Astrocyte (in vitro differentiated cells and primary cell): ENCODE measurements around the gene IFNAR1. TPM values are rescaled to one million over a fixed set of nuclear protein-coding genes. Genes with fewer than 3 reads are reported as not detected.

ENCODE experiments used
- DNase-seq: peaks from one replicate; pipeline ENCODE4 v3.0.0-alpha.2; 2010; ENCODE audit warnings: low read depth
- FAIRE-seq: peaks from 2 replicates; lab custom pipeline; 2011; peaks lifted over from hg19 to GRCh38; lab: Jason Lieb, UNC
- H2AFZ ChIP-seq: 2 replicates; pipeline ENCODE4 v1.6.0; 2012; ENCODE audit warnings: low read depth, low read length, inconsistent platforms
- H3K27ac ChIP-seq: 2 replicates; pipeline ENCODE4 v1.5.1; 2011; ENCODE audit warnings: low read depth, low read length, inconsistent platforms
- H3K27me3 ChIP-seq: 2 replicates; pipeline ENCODE4 v1.6.0; 2011; ENCODE audit warnings: low read length, inconsistent platforms; ENCODE audit not compliant: insufficient read depth
- H3K36me3 ChIP-seq: 2 replicates; pipeline ENCODE4 v1.5.1; 2011; ENCODE audit warnings: low read length, inconsistent platforms; ENCODE audit not compliant: insufficient read depth
- H3K4me1 ChIP-seq: 2 replicates; pipeline ENCODE4 v1.5.1; 2011; ENCODE audit warnings: low read length, inconsistent platforms; ENCODE audit not compliant: insufficient read depth
- H3K4me2 ChIP-seq: 2 replicates; pipeline ENCODE4 v1.6.0; 2012; ENCODE audit warnings: low read length, inconsistent platforms
- H3K4me3 ChIP-seq: 2 replicates; pipeline ENCODE4 v1.5.1; 2011; ENCODE audit warnings: low read depth, mild to moderate bottlenecking, low read length, inconsistent platforms; ENCODE audit not compliant: insufficient read depth
- H3K79me2 ChIP-seq: 2 replicates; pipeline ENCODE4 v1.6.0; 2012; ENCODE audit warnings: mild to moderate bottlenecking, low read length, inconsistent platforms; ENCODE audit not compliant: insufficient read depth
- H3K9ac ChIP-seq: 2 replicates; pipeline ENCODE4 v1.6.0; 2012; ENCODE audit warnings: mild to moderate bottlenecking, low read length, inconsistent platforms
- H3K9me3 ChIP-seq: 2 replicates; pipeline ENCODE4 v1.5.1; 2012; ENCODE audit warnings: low read depth, mild to moderate bottlenecking, low read length, inconsistent platforms; ENCODE audit not compliant: insufficient read depth
- H4K20me1 ChIP-seq: 2 replicates; pipeline ENCODE4 v1.6.0; 2012; ENCODE audit warnings: low read length, inconsistent platforms; ENCODE audit not compliant: insufficient read depth
- H3K27ac Mint-ChIP-seq: one replicate; pipeline ENCODE4 v1.8.0; 2021; ENCODE audit warnings: mild to moderate bottlenecking, mixed read lengths; ENCODE audit not compliant: unreplicated experiment
- H3K27me3 Mint-ChIP-seq: one replicate; pipeline ENCODE4 v1.8.0; 2021; ENCODE audit warnings: low read depth, mixed read lengths; ENCODE audit not compliant: unreplicated experiment
- H3K36me3 Mint-ChIP-seq: one replicate; pipeline ENCODE4 v1.8.0; 2021; ENCODE audit warnings: low read depth, mixed read lengths; ENCODE audit not compliant: unreplicated experiment
- H3K4me1 Mint-ChIP-seq: one replicate; pipeline ENCODE4 v1.8.0; 2021; ENCODE audit warnings: low read depth, mixed read lengths; ENCODE audit not compliant: unreplicated experiment
- H3K4me3 Mint-ChIP-seq: one replicate; pipeline ENCODE4 v1.8.0; 2021; ENCODE audit warnings: mild to moderate bottlenecking, moderate library complexity, mixed read lengths; ENCODE audit not compliant: unreplicated experiment
- H3K9me3 Mint-ChIP-seq: one replicate; pipeline ENCODE4 v1.8.0; 2021; ENCODE audit warnings: mild to moderate bottlenecking, mixed read lengths; ENCODE audit not compliant: unreplicated experiment
- EZH2 ChIP-seq: IDR thresholded peaks from 2 replicates; pipeline ENCODE4 v1.6.1; 2012; ENCODE audit warnings: mild to moderate bottlenecking, low read length, inconsistent platforms; ENCODE audit not compliant: insufficient read depth
- total RNA-seq: library from RNA; stranded (reverse); gene quantifications from 2 replicates; pipeline ENCODE4 v1.2.1, GENCODE V29; 2021
- TF ChIP-seq, protein P1 (sequence below): IDR thresholded peaks from 2 replicates; pipeline ENCODE4 v1.5.1; 2011; ENCODE audit warnings: low read depth, mild to moderate bottlenecking, inconsistent platforms, low read length, moderate library complexity; ENCODE audit not compliant: insufficient read depth

The IFNAR1 gene
- total RNA-seq, 1 donor from 2014 or later: 44.0 TPM

DNA sequence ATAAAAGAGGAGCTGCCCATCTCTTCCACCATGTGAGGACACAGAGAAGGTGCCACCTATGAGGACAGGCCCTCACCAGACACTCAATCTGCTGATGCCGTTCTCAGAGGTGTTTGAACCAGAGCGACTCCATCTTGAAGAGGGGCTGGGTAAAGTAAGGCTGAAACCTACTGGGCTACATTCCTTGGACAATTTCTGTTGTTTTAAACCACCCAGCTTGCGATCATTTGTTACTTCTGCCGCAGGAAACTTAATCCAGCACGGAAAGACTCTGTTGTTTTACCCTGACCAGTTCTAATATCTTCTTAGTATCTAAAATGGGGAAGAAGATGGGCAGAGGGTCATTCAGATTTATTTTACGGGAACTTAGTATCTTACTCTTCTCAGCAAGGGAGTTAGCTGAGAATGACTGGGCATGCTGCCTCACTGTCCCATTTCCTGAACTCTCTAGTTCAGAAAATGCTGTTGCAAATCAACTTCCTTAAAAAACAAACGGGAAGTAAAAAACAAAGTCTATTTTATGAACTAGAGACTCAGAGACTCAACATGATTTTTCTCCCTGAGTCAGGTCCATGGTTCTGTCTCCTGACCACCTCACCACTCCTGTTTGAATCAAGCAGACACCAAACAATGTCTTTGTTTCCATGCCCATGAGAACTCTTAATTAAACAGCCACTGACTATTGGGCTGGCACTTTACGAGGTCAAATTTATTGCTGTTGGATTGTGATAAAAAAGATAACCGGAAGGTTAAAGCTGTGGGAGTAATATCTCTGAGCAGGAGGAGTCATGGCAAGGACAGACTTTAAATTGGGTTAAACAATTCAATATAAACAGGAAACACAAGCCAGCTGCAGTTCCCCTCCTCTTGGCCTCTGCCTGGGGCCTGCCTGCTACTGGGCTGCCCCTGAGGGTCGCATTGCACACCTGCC is 23.8 kb upstream of the IFNAR1 start:
- H3K4me3 Mint-ChIP-seq: no peak overlapping the region
- no peaks in the 10 kb centered on the region for H3K4me1 ChIP-seq
- peaks cover 1% of the 10 kb centered on the region for H3K27me3 Mint-ChIP-seq
- H3K4me3 ChIP-seq: no peak overlapping the region
- no peaks in the 10 kb centered on the region for H3K36me3 ChIP-seq
- no peaks in the 10 kb centered on the region for H3K79me2 ChIP-seq
- FAIRE-seq: no peak
- no peak for DNase-seq
- peaks cover 2% of the 10 kb centered on the region for H3K9me3 Mint-ChIP-seq
- H3K4me2 ChIP-seq: no peak overlapping the region
- no peak overlapping the region for H3K9ac ChIP-seq
- H3K27ac ChIP-seq: no peak overlapping the region
- H3K4me1 Mint-ChIP-seq: peaks cover 3% of the 10 kb centered on the region
- H4K20me1 ChIP-seq: no peaks in the 10 kb centered on the region
- no peaks in the 10 kb centered on the region for H3K9me3 ChIP-seq
- H3K36me3 Mint-ChIP-seq: peaks cover 1% of the 10 kb centered on the region
- TF ChIP-seq, protein P1, sequence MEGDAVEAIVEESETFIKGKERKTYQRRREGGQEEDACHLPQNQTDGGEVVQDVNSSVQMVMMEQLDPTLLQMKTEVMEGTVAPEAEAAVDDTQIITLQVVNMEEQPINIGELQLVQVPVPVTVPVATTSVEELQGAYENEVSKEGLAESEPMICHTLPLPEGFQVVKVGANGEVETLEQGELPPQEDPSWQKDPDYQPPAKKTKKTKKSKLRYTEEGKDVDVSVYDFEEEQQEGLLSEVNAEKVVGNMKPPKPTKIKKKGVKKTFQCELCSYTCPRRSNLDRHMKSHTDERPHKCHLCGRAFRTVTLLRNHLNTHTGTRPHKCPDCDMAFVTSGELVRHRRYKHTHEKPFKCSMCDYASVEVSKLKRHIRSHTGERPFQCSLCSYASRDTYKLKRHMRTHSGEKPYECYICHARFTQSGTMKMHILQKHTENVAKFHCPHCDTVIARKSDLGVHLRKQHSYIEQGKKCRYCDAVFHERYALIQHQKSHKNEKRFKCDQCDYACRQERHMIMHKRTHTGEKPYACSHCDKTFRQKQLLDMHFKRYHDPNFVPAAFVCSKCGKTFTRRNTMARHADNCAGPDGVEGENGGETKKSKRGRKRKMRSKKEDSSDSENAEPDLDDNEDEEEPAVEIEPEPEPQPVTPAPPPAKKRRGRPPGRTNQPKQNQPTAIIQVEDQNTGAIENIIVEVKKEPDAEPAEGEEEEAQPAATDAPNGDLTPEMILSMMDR: no peak
- TF ChIP-seq EZH2: no peak
- no peak overlapping the region for H3K27ac Mint-ChIP-seq
- H2AFZ ChIP-seq: no peak overlapping the region
- no peaks in the 10 kb centered on the region for H3K27me3 ChIP-seq

DNA sequence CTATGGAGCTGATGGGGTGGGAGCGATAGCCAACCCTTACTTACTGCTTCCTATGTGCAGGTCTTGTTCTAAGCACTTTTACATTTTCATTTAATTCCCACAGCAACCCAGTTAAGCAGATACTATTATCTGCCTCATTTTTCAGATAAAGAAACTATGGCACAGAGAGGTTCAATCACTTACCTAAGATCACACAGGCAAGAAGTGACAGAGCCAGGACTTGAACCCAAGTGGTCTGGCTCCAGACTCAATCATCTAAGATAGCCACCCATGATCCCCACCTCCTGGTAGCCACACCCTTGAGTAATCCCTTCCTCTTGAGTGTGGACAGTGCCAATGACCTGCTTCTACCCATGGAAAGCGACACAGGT is 23.2 kb upstream of the IFNAR1 start:
- peaks cover 2% of the 10 kb centered on the region for H3K9me3 Mint-ChIP-seq
- no peaks in the 10 kb centered on the region for H4K20me1 ChIP-seq
- FAIRE-seq (no peak), DNase-seq (no peak)
- H3K27me3 ChIP-seq: no peaks in the 10 kb centered on the region
- H3K9me3 ChIP-seq: no peaks in the 10 kb centered on the region
- H3K27ac Mint-ChIP-seq: no peak overlapping the region
- peaks cover 3% of the 10 kb centered on the region for H3K4me1 Mint-ChIP-seq
- no peaks in the 10 kb centered on the region for H3K79me2 ChIP-seq
- H3K27ac ChIP-seq: no peak overlapping the region
- no peaks in the 10 kb centered on the region for H3K36me3 Mint-ChIP-seq
- no peaks in the 10 kb centered on the region for H3K4me1 ChIP-seq
- no peak overlapping the region for H3K4me2 ChIP-seq
- H3K27me3 Mint-ChIP-seq: peaks cover 1% of the 10 kb centered on the region
- H2AFZ ChIP-seq: no peak overlapping the region
- H3K4me3 Mint-ChIP-seq: no peak overlapping the region
- no peak for TF ChIP-seq EZH2
- TF ChIP-seq, protein P1: no peak
- no peaks in the 10 kb centered on the region for H3K36me3 ChIP-seq
- no peak overlapping the region for H3K4me3 ChIP-seq
- H3K9ac ChIP-seq: no peak overlapping the region

DNA sequence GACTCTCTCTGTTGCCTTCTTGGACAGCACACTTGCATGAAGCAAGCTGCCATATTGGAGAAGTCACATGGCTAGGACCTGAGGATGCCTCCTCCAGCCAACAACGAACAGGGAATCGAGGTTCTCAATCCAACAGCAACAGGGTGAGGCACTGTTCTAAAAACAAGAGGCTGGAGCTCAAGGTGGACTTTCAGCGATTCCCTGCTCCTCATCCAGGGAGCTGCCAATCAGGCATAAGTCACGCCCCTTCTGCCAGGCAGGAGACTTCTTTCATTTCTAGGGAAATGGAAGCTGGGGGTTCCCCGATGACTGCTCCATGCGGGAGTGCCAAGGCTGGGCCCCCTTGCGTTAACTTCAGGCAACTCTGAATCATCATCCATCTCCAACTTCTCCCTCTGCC is 22.7 kb upstream of the IFNAR1 start:
- H3K4me1 ChIP-seq: no peaks in the 10 kb centered on the region
- no peaks in the 10 kb centered on the region for H4K20me1 ChIP-seq
- Mint-ChIP-seq H3K9me3 (peaks cover 1% of the 10 kb centered on the region), H3K4me1 (peaks cover 3% of the 10 kb centered on the region), H3K27ac (no peak overlapping the region), H3K4me3 (no peak overlapping the region), H3K36me3 (no peaks in the 10 kb centered on the region), H3K27me3 (peaks cover 2% of the 10 kb centered on the region)
- no peak overlapping the region for H3K9ac ChIP-seq
- no peak overlapping the region for H3K4me2 ChIP-seq
- DNase-seq (no peak), FAIRE-seq (no peak)
- no peaks in the 10 kb centered on the region for H3K9me3 ChIP-seq
- no peaks in the 10 kb centered on the region for H3K36me3 ChIP-seq
- H3K4me3 ChIP-seq: no peak overlapping the region
- no peak overlapping the region for H3K27ac ChIP-seq
- no peak overlapping the region for H2AFZ ChIP-seq
- H3K79me2 ChIP-seq: no peaks in the 10 kb centered on the region
- TF ChIP-seq EZH2: no peak
- TF ChIP-seq, protein P1: no peak
- no peaks in the 10 kb centered on the region for H3K27me3 ChIP-seq
